ENCODE measurements around the gene TACC2. TPM values are rescaled to one million over a fixed set of nuclear protein-coding genes. Genes with fewer than 3 reads are reported as not detected.

Gene TACC2
- total RNA-seq, 4 donors from 2014 or later, result 31.0 to 52.5 (median 42.2) TPM

DNA sequence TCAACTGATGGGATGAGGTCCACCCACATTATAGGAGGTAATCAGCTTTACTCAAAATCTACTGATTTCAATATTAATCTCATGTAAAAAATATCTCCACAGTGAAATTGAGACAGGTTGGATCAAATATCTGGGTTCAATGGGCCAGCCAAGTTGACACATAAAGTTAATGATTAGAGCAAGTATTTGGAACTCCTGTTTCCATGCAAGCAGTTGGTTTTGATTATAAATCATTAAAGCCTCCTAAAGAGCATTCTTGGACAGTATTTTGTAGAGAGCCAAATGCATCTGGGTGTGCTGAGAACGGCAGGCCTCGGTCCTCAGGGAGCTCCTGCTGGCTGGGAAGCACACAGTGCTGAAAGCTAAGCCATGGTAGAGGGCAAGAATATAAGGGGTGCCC is 155.2 kb downstream of the TACC2 start:
- no peak for DNase-seq (ENCODE audit: low spot score in 2 of 2)
- Histone ChIP-seq H3K27me3 (no peaks in the 10 kb centered on the region), H3K4me3 (no peak overlapping the region), H3K9me3 (peaks cover 0 to 6% (median 0%) of the 10 kb centered on the region in 4 donors), H3K4me1 (peaks cover 3 to 80% (median 52%) of the 10 kb centered on the region in 4 donors), H3K27ac (peak overlapping the region in 3 of 4 donors; percentile 52 to 91 (median 83)), H3K36me3 (peaks cover 0 to 3% (median 0%) of the 10 kb centered on the region in 3 donors)
- 43 to 57% methylated on average over 2 of the region's 2 CpGs for WGBS, 2 donors
- TF ChIP-seq, protein P1, sequence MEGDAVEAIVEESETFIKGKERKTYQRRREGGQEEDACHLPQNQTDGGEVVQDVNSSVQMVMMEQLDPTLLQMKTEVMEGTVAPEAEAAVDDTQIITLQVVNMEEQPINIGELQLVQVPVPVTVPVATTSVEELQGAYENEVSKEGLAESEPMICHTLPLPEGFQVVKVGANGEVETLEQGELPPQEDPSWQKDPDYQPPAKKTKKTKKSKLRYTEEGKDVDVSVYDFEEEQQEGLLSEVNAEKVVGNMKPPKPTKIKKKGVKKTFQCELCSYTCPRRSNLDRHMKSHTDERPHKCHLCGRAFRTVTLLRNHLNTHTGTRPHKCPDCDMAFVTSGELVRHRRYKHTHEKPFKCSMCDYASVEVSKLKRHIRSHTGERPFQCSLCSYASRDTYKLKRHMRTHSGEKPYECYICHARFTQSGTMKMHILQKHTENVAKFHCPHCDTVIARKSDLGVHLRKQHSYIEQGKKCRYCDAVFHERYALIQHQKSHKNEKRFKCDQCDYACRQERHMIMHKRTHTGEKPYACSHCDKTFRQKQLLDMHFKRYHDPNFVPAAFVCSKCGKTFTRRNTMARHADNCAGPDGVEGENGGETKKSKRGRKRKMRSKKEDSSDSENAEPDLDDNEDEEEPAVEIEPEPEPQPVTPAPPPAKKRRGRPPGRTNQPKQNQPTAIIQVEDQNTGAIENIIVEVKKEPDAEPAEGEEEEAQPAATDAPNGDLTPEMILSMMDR (IDR thresholded peaks at IDR 0.05), result no peak
- TF ChIP-seq POLR2A (IDR thresholded peaks at IDR 0.05) (no peak), EP300 (IDR thresholded peaks at IDR 0.05) (no peak)

DNA sequence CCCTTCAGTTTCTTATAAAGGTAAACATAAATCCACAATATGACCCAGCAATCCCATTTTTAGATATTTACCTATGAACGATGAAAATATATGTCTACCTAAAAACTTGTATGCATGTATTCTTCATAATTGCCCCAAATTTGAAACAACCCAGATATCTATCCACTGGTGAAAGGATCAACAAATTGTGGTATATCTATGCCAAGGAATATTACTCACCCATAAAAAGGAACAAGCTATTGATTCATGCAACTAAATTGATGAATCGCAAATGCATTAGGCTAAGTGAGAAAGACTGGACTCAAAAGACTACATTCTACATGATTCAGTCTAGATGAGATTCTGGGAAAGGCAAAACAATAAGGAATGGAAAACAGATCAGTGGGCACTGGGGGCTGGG is 156.2 kb downstream of the TACC2 start:
- H3K4me3 ChIP-seq, result no peak overlapping the region
- 97 to 98% methylated on average over 2 of the region's 2 CpGs for WGBS, 2 donors
- DNase-seq (ENCODE audit: low spot score in 2 of 2), result no peak
- H3K4me1 ChIP-seq, result peaks cover 3 to 80% (median 51%) of the 10 kb centered on the region in 4 donors
- no peak for TF ChIP-seq POLR2A (IDR thresholded peaks at IDR 0.05)
- TF ChIP-seq EP300 (IDR thresholded peaks at IDR 0.05), result no peak
- TF ChIP-seq, protein P1 (IDR thresholded peaks at IDR 0.05), result no peak
- no peak overlapping the region for H3K27ac ChIP-seq
- no peaks in the 10 kb centered on the region for H3K27me3 ChIP-seq
- H3K36me3 ChIP-seq, result peaks cover 0 to 3% (median 0%) of the 10 kb centered on the region in 3 donors
- H3K9me3 ChIP-seq, result peaks cover 0 to 6% (median 0%) of the 10 kb centered on the region in 4 donors

DNA sequence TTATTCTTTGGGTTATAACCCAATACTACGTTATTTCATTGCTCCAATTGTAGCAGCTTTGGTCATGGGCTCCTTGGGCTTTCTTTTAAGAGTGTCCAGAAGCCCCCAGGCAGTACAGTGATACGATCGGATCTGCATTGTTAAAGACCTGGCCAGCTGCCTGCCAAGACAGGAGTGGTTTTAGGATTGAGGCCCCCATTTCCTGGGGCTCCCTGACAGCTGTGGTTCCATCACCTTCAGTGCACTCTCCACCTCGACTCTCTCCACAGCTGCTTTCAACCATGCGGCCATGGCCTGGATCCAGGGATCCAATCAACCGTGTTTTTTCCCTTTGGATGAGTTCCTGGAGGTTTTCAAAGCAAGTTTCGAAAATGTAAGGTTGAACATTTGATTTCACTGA is 158.7 kb downstream of the TACC2 start:
- Histone ChIP-seq H3K36me3 (peaks cover 0 to 3% (median 0%) of the 10 kb centered on the region in 3 donors), H3K4me3 (no peak overlapping the region), H3K27me3 (no peaks in the 10 kb centered on the region), H3K4me1 (peaks cover 0 to 78% (median 30%) of the 10 kb centered on the region in 4 donors), H3K27ac (peak overlapping the region in 2 of 4 donors; percentile 62 to 81), H3K9me3 (peaks cover 0 to 6% (median 0%) of the 10 kb centered on the region in 4 donors)
- 55 to 66% methylated on average over 7 of the region's 7 CpGs for WGBS, 2 donors
- TF ChIP-seq, protein P1 (IDR thresholded peaks at IDR 0.05), result no peak
- TF ChIP-seq POLR2A (IDR thresholded peaks at IDR 0.05) (no peak), EP300 (IDR thresholded peaks at IDR 0.05) (no peak)
- no peak for DNase-seq (ENCODE audit: low spot score in 2 of 2)

DNA sequence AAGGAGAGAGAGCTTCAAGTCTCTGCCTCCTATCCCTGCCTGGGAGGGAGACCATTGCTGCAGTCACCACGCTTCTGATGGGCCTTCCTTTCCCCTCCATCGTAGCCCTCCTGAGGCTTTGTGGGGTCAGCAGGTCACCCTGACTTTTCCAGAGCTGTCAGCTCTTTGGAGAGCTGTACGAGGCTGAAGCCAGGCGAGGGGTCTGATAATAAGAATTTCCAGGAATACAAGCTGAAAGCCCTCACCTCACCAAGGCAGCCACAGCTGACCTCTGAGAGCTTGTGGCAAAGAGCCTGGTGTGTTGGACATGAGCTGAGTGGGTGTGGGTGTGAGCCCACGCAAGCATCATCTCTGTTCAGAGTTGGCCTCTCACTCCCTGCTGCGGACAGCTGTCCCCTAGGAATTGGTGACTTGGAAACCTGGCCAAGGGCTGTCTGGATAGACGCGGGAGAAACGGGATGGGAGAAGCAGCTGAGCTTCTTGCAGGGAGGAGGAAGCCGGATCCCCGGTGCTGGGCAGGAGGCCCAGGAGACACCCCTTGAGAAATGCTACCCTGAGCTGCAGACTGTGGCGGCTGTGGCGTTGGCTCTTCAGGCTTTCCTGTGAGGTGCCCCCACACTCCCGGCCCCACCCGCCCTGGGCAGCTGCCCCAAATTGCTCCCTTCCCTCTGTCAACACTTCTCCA is 160.1 kb downstream of the TACC2 start:
- 41 to 45% methylated on average over 14 to 15 of the region's 15 CpGs for WGBS, 2 donors
- peak overlapping the region; percentile 68 to 85 (median 76) for H3K27ac ChIP-seq
- peaks cover 0 to 6% (median 0%) of the 10 kb centered on the region in 4 donors for H3K9me3 ChIP-seq
- H3K36me3 ChIP-seq, result peaks cover 0 to 3% (median 0%) of the 10 kb centered on the region in 3 donors
- no peaks in the 10 kb centered on the region for H3K27me3 ChIP-seq
- DNase-seq (ENCODE audit: low spot score in 2 of 2), result no peak
- peaks cover 0 to 78% (median 22%) of the 10 kb centered on the region in 4 donors for H3K4me1 ChIP-seq
- peak overlapping the region in 1 of 4 donors; percentile 15 for H3K4me3 ChIP-seq
- TF ChIP-seq, protein P1 (IDR thresholded peaks at IDR 0.05), result no peak
- no peak for TF ChIP-seq EP300 (IDR thresholded peaks at IDR 0.05)
- TF ChIP-seq POLR2A (IDR thresholded peaks at IDR 0.05), result no peak

Measured in tibial nerve (tissue), 4 donors.